ENCODE data around the gene TMEM184B.

The TMEM184B gene

DNA sequence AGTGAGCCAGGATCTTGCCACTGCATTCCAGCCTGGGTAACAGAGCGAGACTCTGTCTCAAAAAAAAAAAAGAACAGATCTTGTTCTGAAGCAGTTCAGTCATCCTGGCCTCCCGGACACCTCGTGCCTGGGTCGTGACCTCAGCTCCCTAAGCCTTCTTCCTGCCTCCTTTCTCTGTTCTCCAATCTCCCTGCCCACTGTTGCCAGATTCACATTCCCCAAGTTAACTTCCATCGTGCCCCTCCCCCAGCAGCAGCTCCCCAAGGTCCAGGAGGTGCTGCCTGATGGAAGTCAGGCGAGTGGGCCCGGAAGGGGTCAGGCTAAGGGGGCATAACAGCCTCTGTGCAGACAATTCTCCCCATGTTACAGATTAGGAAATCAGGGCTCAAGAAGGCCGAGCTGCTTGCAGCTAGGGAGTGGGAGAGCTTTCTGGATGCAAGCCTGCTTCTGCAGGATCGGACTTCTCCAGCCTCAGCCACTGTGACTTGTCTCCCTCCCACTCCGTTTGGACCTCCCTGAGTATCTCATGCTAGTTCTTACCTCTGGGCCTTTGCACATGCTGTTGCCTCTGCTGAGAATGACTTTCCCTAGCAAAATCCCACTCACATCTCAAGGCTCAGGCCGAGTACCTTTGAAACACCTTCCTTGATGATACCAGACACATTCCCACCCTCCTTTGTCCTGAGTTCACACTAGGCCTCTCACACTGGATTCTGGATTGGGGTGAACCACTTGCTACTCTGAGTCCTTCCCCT, 14.3 kb upstream of the TMEM184B start:
- in situ Hi-C loops (cut with MboI; ENCODE audit: low pct_unique_long_range_greater_than_20kb, low sequenced_read_pairs), result no loop called here
- DNase-seq, result no peak

DNA sequence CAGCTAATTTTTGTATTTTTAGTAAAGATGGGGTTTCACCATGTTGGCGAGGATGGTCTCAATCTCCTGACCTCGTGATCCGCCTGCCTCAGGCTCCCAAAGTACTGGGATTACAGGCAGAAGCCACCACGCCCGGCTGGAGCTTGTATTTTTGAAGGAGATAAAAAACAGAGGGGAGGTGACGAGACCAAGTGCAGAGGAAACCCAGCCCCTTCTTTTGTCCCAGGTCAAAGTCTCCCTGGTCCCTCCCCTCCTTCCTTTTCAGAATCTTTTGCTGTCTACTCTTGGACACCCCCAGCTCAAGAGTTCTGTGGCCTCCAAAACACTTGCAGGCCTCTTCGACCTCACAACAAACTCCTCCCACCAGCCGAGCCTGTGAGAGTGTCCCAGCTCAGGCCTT, 12.2 kb upstream of the TMEM184B start:
- in situ Hi-C loops (cut with MboI; ENCODE audit: low pct_unique_long_range_greater_than_20kb, low sequenced_read_pairs), result no loop called here
- DNase-seq, result no peak

DNA sequence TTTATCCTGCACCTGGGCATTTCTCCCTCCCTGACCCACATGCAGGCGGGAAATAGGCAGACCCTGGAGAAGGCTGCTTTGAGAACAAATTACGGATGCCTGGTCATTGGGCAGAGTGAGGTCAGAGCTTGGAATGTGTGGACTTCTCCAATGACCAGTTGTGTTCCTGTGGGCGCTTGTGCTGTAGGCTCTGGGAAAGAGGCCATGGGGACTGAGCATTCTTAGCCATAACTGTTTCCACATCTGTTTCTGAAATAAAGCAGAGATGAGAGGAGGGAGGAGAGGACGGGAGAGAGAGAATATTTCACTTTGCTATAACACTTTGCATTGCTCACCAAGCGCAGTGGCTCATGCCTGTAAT, 11.2 kb upstream of the TMEM184B start:
- in situ Hi-C loops (cut with MboI; ENCODE audit: low pct_unique_long_range_greater_than_20kb, low sequenced_read_pairs), result no loop called here
- DNase-seq, result no peak

DNA sequence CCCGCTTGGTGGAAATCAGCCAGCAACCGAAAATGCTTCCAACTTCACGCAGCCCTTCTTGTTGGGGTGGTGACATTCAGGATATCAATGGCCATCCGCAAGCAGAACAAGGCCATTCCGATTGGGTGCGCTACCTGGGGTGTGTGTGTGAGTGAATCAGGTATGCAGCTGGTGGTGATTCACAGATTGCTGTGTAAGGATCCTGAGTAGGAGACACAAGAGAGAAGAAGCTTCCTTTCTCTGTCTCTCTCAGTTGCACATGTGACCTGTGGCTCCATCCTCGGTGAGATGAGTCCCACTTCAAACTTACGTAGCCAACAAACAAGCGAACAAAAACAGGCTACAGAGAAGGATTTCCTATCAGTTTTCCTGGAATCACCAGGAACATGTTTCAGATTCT, 9.6 kb upstream of the TMEM184B start:
- in situ Hi-C loops (cut with MboI; ENCODE audit: low pct_unique_long_range_greater_than_20kb, low sequenced_read_pairs), result no loop called here
- no peak for DNase-seq

DNA sequence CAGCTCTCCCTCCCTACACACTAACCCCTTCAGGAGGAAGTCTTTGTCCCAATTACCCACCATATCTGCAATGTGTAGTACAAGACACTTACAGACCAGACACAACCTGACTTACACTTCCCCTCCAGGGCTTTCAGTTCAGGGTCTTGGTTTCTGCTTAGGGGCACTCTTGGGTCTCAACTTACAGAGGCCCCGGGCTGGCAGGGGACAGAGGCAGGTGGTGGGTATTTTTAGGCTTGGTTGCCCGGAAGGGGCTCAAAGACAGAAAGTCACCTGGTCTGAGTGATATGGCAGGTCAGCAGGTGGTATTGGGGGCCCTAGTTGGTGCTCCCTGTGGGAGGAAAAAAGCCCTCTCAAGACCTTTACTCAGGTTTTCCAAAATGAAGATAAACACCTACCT, 3.4 kb upstream of the TMEM184B start:
- in situ Hi-C loops (cut with MboI; ENCODE audit: low pct_unique_long_range_greater_than_20kb, low sequenced_read_pairs), result no loop called here
- peak; percentile 58 for DNase-seq

DNA sequence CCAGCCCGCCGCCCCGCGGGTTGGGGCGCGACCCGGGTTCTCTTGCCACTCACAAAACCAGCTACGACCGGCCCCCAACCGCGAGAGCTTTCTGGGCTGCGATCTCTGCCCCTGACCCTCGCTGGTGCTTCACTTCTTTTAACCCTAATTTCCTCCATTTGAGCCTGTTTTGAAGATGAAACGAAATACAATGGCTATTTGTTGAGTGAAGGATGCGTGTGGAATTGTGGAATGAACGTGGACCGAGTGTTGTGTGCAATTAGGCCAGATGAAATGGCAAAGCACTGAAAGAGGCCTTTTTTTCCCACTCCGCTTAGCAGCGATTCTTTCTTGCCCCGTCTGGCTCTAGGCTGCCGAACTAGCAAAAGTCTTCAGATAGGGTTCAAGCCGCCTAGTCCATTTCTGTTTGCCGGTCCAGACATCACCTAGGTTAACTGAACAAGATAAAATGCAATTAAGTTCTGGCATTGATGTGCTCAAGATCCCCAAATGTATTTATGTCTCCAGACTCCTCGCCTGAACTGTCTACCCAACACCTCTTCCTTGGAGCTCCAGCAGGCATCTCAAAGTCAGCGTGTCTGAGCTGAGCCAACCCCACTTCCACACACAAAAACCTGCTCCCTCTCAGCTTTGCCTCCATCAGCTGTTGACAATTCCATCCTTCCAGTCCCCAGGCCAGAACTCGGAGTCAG, 471 bp upstream of the TMEM184B start:
- in situ Hi-C loops (cut with MboI; ENCODE audit: low pct_unique_long_range_greater_than_20kb, low sequenced_read_pairs), result no loop called here
- no peak for DNase-seq

DNA sequence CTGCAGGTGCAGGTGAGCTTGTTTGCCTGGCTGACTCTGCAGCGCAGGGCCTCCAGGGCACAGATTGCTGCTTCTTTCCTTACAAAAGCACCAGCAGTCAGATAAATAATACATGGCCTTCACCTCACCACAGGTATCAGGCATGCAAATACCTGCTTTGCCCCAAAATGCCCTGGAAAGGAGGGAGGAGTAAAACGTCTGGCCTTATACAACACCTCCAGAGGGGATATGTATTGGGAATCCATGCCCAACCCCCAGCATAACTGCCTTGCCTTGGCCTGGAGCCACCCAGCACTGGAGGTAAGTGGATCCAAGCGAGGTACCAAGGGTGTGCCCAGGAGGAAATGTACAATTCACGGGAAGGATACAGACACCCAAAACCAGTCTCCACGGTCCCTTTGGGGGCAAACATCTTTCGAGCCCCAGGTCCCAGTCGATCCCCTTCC, 860 bp downstream of the TMEM184B start:
- no peak for DNase-seq
- in situ Hi-C loops (cut with MboI; ENCODE audit: low pct_unique_long_range_greater_than_20kb, low sequenced_read_pairs), result no loop called here

DNA sequence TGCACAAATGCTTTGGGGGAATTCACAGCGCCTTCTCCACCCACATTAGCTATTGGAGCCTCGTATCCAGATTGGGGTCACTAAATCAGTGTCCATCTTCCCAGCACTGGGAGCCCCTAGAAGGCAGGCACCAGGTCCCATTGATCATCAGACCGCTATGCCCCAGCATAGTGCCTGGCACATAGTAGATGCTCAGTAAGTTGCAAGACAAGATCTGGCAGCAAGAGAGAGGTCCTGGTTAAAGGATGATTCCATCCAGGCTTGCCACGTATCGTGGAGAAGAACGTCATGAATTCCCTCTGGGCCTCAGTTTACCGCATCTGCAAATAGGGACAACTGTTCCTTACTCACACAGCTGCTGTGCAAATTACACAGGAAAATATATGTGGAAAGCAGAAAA, 1.7 kb downstream of the TMEM184B start:
- in situ Hi-C loops (cut with MboI; ENCODE audit: low pct_unique_long_range_greater_than_20kb, low sequenced_read_pairs), result no loop called here
- DNase-seq, result no peak

DNA sequence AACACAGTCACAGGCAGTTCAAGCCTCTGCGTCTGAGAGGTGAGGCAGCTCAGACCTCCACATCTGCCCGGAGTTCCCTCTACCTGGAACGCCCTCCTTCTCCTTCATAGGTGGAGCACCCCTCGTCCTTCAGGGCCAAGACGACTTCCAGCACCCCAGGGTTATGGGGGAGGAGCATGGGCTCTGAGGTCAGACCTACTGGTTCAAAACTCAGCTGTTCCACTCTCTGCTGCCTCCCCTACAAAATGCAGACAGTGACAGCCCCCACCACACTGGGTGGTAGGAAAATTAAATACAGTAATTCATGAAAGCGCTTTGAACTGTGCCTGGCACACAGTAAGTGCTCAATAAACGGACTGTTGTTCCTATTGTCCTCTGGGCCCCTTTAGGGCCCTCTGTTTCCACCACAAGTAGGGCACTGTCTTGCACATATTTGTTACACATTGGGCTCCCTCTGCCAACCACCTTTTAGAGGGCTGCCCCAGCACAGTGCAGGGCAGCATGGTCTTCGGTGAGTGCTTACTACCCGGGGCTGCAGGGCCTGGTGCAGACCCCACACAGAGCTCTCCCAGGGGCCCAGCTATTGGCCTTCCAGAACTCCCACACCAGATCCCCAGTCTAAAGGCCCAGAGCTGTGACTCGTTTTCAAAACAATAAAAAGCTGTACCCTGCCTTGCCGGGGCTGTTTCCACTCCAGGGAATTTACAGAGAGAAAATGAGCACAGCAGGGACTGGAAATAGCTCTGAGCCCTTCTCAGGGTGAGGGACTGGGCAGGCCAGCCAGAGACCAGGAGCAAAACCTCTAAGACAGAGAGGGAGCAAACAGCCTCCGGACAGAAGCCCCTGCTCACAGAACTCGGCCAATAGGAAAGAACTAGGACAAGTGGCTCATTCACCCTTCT, 2.5 kb downstream of the TMEM184B start:
- in situ Hi-C loops (cut with MboI; ENCODE audit: low pct_unique_long_range_greater_than_20kb, low sequenced_read_pairs), result no loop called here
- DNase-seq, result no peak

DNA sequence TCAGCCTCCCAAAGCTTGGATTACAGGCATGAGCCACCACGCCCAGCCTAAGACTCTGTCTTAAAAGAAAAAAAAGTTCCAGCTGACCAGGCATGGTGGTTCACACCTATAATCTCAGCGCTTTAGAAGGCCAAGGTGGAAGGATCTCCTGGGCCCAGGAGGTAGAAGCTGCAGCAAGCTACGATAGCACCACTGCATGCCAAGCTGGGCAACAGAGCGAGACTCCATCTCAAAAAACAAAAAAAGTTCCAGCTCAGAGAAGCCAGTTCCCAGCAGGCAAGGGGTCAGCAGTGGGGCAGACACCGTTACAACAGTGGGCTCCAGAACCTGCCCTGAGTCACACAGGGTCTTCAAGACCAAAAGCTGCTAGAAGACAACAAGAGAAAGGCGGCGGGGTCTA, 3.3 kb downstream of the TMEM184B start:
- no peak for DNase-seq
- in situ Hi-C loops (cut with MboI; ENCODE audit: low pct_unique_long_range_greater_than_20kb, low sequenced_read_pairs), result no loop called here

DNA sequence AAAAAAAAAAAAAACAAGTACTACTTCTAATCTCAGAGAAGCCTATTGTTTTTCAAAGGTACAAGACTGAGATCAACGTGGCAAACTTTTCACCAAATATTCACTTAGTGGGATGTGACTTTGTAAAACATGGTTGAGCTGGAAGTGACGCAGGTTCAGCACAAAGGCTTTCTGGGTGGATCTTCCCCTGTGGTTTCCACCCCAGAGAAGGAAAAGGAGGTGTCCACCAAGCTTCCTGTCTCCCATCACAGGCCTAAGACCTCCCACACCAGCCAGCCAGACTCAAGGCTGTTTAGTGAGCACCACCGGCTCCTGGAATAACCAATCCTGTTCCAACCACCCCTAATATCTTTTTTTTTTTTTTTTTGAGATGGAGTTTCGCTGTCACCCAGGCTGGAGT, 5.7 kb downstream of the TMEM184B start:
- peak; percentile 83 for DNase-seq
- in situ Hi-C loops (cut with MboI; ENCODE audit: low pct_unique_long_range_greater_than_20kb, low sequenced_read_pairs), result no loop called here

DNA sequence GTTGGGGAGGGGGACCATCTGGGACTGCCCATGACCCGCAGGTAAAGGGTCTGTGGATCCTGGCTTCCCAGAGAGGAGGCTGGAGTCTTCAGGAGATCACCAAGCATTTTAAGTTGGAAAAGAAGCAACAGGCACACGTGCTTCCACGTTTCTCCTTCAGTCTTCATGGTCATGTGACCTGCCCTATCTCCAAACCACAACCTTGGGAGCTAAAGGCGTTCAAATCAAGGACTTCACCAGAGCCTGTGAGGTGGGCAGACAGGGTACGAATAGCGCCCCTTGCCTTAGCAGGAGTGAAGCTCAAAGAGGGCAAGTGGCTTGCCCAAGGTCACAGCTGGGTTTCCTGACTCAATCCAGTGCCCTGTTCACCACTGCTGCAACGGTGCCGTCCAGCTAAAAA, 6.7 kb downstream of the TMEM184B start:
- in situ Hi-C loops (cut with MboI; ENCODE audit: low pct_unique_long_range_greater_than_20kb, low sequenced_read_pairs), result no loop called here
- DNase-seq, result no peak

DNA sequence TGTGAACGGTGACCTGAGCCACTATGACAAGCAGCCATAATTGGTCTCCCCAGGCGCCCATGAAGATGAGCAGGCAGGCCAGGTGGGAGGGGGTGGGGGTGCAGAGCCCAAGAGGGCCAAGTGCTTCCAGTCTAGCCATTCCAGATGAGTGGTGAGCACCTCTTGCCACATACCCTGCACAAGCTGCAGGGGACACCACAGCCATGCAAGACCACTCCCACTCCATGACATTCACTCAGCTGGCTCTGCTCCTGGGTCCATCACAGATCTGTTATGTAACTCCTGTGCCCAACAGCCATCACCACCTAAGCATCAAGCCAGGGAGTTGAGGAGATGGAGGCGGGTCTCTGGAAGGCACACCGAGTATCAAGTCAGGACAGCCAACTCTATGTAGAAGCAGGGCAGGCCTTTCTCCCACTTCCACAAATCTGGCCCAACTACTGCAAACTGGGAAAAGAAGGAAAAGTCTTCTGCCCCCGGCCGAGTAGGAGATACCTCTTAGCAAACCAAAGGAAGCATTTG, 8.4 kb downstream of the TMEM184B start:
- in situ Hi-C loops (cut with MboI; ENCODE audit: low pct_unique_long_range_greater_than_20kb, low sequenced_read_pairs), result no loop called here
- DNase-seq, result no peak

DNA sequence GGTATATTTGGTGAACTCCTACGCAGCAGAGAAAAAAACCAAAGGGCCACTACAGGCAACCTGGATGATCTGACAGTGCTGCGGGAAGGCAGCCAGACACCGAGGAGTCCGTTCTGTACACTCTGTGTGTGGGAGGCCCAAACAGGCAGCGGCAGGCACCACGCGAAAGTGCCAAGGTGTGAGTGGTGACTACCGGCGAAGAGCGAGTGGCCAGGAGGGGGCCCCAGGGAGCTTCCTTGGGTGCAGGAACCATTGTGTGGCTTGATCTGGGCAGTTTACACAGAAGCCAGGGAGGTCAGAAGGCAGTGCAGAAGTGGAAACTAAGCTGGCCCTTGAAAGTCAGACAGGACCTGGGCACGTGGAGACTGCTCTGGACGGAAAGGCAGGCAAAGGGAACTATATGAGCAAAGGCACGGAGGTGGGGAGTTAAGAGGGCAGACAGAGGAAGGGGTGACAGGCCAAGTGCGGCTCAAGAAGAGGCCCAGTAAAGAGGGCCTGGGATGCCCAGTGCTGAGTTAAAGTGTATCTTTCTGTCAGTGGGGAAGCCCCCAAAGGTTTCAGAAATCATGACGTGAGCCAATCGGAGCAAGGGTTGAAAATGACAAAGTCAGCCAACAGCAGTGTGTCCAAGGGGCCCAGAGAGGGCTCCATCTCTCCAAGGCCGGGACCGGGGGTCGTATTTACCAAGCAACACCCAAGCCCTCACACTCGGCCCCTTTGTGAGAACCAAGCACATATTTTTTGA, 10.6 kb downstream of the TMEM184B start:
- DNase-seq, result peak; percentile 60
- in situ Hi-C loops (cut with MboI; ENCODE audit: low pct_unique_long_range_greater_than_20kb, low sequenced_read_pairs), result no loop called here

DNA sequence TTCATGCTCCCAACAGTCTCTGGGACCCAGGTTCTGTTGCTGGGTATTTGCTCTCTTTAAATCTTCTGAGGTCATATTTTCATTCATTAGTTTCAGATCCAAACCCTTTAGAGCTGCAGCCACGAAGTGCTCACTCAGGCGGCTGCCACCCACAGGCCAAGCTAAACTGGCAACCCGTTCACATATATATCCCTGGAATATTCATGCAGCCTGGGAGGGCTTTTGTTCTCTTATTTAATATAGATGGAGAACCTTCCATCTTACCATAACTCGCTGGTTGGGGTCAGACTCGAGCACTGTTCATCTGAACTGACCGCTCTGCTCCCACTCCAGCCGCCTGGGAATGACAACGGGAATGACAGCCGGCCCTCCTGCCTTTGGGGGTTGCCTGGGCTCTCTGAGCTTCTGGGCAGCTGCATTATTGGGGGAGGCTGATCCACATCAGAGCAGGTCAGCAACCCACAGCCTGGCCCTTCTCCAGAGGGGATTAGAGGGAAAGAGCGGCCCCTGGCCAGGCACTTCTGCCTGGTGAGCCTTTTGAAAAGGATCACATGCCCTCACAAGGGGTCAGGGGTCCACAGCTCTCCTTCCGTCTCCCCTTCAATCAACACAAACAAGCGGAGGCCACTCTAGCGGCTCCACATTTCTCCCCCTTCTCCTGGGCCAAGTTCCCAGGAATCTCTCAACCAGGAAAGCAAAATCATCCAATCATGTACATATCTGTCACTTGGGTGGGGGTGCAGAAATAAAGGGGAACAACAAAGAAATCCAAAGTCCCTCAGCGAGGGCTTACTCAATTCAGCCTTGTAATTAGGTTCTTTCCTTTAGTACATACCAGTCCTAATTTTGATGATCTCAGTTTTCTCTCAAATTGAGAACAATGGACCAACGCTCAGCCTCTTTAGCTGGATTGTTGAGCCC, 11.8 kb downstream of the TMEM184B start:
- in situ Hi-C loops (cut with MboI; ENCODE audit: low pct_unique_long_range_greater_than_20kb, low sequenced_read_pairs), result no loop called here
- DNase-seq, result no peak

DNA sequence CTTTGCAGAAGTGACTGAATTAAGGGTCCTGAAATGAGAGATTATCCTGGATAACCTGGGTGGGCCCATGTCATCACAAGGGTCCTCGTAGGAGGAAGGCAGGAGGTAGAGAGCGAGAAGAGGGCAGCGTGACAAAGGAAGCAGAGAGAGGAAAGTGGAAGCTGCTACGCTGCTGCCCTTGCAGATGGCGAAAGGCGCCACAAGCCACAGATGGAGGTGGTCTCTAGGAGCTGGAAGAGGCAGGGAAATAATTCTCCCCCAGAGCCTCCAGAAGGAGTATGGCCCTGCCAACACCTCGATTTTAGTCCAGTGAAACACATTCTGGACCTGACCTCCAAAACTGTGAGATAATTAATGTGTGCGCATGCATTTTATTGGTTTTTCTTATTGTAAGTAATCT, 13.4 kb downstream of the TMEM184B start:
- DNase-seq, result no peak
- in situ Hi-C loops (cut with MboI; ENCODE audit: low pct_unique_long_range_greater_than_20kb, low sequenced_read_pairs), result no loop called here

DNA sequence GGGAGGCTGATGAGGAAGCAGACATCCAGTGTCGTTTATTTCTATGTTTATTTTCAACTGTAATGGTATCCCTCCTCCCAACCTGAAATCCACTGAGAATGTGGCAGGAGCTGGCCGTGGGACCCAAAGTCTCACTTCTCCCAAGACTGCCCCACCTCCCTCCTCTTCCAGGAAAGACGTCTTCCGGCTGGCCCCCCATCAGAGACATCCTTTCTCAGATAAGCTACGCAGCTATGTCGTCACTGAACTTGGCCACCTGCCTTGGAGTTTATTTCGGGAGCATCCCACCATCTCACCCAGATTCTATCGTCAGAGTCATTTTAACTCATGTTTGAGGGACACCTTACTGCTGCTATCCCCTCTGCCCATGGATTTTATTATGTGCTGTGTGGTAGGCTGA, 13.9 kb downstream of the TMEM184B start:
- no peak for DNase-seq
- in situ Hi-C loops (cut with MboI; ENCODE audit: low pct_unique_long_range_greater_than_20kb, low sequenced_read_pairs), result no loop called here

DNA sequence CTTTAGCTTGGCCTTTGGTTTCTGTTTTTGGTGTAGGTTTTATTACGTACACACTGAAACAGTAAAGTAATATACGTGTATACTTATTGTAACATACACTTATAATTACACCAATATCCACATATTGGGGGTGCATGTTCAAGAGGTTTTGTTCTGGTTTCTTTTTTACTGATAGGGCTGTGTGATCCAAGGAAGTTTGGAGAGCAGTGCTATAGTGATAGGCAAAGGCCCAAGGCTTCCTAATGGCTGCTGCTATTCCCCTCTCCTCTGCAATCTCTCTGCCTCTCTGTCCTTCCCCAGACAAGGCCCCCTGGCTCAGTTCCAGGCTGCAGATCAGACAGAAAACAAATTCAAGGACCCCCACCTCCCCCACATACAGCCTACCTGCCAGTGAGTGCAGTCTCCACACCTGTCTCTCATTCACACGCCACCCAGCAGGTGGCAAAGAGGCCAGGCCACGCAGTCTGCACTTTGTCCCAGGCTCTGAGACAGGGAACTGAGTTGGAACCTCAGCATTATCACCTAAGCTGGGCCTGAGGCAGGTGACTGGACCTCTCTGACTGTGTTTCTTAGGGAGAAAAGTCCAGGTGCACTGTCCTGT, 15.1 kb downstream of the TMEM184B start:
- in situ Hi-C loops (cut with MboI; ENCODE audit: low pct_unique_long_range_greater_than_20kb, low sequenced_read_pairs), result no loop called here
- no peak for DNase-seq

Data from KBM-7 (cell line).